ENCODE measurements around the gene FKBP2.

The FKBP2 gene

DNA sequence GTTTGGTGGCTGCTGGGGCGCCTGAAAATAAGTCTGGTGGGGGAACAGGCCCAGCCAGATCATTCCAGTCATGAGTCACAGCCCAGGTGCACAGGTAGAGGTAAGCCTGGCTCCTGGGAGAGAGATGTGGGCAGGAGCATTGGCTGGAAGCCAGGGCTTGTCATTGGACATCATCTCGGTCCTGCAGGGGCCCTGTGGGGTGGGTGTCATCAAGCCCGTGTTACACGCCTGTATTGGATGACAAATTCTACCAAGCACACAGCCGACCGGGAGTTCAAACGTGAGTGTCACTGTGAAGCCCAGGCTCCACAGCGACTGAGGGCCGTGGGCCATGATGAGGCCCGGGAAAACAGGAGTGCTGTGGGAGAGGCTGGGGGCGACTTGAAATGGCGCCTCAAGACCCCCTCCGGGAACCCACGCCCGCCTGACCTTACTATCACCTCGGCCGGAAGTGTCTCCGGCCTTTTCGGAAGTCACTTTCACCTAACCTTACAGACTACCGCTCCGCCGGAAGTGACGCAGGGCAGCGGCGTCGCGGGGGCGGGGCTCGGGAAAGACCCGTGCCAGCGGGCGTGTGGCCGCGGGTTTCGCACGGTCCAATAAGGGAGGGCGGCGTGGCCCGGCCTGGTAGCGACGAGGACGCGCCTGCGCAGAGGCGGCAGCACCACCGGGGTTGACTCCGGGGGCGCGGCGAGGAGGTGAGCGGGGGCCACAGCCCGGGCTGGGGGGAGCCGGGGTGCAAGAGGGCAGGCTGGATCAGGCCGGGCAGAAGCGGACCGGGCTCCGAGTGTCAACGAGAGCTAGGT, at the start of gene FKBP2:
Gene FKBP2 (plus strand): TSS at position 661 of the 806 bp plus-strand sequence. CDS start 1,293 bp downstream, outside the sequence.
- DNase-seq, result peak; percentile 76

DNA sequence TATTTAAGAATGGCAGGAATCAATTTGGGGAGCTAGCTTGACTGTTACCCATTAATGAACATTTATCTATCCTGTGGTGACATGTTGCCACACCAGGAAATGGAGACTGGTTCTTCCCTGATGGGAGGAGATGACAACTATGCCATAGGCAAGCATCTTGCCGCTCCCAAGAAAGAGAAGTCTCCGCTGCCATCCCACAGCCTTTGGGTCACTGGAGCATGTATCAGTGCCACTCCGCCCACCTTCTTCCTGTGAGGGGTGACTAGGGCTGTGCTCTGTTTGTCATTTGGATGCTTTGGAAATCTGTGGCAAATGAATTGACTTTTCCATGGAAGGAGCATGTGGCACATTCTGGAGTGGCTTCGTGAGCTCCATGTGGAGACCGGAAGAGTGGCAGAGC, 48.5 kb upstream of the FKBP2 start:
- DNase-seq, result no peak

DNA sequence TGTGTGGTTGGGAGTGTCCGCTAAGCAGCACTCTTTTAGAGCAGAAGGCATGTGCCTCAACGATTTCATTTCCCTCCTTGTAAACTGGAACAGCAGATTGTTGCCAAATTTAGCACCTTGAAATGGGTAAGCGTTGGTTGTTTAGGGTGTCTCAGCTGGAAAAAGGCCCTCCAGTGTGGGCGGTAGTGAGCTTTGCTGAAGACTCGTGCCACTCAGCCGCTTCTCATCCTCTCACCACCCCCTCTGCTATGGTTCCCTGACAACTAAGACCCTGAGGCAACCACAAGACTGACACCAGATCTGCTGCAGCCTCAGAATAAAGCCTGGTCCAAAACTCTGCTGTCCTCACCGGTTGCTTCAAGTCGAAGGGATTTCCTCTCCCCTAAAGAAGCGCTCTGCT, 44.3 kb upstream of the FKBP2 start:
- no peak for DNase-seq

DNA sequence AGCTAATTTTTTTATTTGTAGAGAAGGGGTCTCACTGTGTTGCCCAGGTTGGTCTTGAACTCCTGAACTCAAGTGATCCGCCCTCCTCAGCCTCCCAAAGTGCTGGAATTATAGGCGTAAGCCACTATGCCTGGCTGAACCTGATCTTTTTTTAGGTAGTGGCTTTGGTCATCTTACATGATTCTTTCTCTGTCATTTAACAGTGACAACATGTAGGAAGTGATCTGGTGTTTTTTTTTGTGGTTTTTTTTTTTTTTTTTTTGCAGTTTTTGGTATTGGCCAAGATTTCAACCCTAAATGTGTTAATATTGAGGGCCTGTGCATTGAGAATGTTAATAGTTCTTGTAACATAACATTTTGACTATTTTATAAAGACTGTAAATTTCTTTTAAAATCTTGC, 42.4 kb upstream of the FKBP2 start:
- DNase-seq, result no peak

DNA sequence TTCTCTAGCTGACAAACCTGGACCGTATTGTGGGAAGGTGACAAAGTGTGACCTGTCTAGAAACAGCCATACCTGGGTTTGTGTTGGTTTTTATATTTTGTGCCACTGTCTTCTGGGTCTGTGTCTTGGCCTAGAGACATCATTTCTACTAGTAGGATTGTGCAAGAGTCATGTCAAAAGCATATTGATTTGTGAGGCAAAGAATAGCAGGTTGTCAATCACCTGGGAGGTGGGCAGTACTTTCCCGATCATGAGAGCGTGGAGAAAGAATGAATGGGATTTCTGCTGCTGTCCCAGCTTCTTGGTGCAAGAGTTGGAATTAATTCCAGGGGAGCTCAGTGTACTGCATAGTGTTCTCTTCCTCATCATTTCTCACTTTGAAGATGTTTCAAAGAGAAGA, 39.4 kb upstream of the FKBP2 start:
- DNase-seq, result no peak

DNA sequence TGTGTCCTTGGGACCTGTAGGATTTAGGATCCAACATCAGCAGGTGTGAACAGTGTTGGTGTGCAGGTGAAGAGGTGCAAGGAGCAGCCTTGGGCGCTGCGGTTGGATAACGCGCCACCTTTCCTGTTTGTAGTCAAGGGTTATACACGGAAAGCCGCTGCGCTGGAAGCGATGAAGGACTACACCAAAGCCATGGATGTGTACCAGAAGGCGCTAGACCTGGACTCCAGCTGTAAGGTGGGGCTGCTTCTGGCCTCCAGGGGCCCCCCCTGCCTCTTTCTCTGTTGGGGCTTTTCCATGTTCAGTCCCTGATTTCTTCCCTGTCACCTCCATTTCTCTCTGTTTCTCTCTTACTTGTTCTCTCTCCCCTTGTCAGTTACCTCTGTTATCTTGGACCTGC, 37.9 kb upstream of the FKBP2 start:
- DNase-seq, result no peak

DNA sequence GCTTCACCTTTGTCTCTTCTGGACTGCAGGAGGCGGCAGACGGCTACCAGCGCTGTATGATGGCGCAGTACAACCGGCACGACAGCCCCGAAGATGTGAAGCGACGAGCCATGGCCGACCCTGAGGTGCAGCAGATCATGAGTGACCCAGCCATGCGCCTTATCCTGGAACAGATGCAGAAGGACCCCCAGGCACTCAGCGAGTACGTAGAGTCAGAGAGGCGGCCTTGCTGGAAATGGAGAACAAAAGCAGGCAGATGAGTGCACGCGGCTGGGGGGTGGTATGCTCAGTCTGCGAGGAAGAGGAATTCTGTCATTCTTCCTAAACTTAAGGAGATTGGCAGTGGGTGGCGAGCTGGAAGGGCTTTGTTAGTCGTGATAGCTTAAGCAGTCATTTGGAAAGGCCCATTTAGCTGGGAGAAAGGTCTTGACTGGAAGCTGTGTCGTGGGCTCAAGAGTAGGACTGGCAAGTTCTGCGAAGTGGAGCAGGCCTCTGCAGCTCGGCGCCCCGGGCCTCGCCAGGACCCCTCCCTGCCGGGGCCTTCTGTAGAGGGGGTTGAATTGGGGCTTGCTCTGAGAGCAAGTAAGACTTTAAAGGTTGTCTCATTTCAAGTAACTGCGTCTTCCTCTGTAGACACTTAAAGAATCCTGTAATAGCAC, 37.3 kb upstream of the FKBP2 start:
- DNase-seq, result no peak

DNA sequence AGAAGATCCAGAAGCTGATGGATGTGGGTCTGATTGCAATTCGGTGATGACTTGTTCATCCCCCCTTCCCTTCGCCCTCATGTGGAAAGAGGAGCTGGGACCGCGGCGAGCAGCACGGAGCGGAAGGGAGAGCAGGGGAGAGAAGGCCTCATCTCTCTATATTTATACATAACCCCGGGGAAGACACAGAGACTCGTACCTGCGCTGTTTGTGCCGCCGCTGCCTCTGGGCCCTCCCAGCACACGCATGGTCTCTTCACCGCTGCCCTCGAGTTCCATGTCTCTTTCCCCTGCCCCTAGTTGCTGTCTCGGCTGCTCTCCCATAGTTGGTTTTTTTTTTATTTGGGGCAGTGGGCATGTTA, 36.8 kb upstream of the FKBP2 start:
- no peak for DNase-seq

DNA sequence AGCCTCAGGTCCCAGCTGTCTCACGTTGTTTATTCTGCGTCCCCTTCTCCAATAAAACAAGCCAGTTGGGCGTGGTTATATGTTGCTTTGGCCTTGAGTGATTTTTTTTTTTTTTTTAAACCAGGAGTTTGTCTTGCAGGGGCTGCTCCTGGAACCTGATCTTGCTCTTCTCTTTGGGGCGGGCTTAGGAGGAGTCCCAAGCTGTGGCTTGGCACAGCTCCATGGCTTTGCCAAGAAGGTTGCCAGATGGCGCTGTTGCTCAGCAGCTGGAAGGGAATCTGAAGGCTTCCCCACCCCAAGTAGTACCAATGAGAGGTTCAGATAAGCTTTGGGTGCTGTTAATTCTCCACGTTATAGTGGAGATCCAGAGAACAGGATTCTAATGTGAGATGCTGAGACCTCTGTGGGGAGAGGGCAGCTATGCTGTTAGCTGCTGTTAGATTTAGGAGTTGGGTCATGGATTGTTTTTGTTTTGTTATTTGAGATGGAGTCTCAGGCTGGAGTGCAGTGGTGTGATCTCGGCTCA, 36.4 kb upstream of the FKBP2 start:
- peak; percentile 40 for DNase-seq

DNA sequence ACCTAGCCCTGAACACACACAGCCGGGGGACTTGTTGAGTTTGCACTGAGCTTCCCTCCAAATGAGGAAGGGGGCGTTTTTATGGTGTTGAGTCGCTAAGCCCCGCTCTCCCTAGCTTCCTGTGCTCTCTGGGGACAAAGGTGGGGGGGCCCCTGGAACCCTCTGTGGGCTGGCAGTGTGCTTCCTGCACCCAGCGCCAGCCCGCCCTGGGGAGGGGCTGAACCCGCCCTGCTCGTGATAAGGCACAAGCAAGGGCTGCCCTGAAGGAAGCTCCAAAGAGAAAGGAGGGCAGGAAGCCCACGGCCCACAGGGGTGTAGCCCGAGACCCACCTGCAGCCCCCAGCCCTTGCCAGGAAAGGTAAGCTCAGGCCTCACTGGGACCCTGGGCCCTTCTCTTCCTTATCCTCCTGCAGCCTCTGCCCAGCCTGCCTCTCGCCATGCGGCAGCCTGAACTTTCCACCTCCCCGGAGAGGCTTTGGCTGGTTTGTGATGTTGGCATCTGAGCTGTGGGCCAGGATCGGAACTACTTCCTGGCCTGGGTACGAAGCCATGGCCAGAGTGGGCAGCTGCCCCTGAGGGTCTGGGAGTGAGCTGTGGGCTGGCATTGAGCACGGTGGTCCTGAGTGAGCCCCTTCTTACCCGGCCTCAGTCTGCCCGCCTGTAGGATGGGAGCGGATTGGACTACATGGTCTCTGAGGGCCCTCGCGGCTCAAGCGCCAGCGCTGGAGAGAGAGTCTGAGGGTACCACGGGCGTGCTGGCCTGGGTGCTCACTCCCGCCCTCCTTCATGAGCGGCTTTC, 34.2 kb upstream of the FKBP2 start, which contains the start of gene FERMT3:
Gene FERMT3 (plus strand): TSS at position 265 of the 799 bp plus-strand sequence. CDS start 644 bp downstream, outside the sequence.
- no peak for DNase-seq

DNA sequence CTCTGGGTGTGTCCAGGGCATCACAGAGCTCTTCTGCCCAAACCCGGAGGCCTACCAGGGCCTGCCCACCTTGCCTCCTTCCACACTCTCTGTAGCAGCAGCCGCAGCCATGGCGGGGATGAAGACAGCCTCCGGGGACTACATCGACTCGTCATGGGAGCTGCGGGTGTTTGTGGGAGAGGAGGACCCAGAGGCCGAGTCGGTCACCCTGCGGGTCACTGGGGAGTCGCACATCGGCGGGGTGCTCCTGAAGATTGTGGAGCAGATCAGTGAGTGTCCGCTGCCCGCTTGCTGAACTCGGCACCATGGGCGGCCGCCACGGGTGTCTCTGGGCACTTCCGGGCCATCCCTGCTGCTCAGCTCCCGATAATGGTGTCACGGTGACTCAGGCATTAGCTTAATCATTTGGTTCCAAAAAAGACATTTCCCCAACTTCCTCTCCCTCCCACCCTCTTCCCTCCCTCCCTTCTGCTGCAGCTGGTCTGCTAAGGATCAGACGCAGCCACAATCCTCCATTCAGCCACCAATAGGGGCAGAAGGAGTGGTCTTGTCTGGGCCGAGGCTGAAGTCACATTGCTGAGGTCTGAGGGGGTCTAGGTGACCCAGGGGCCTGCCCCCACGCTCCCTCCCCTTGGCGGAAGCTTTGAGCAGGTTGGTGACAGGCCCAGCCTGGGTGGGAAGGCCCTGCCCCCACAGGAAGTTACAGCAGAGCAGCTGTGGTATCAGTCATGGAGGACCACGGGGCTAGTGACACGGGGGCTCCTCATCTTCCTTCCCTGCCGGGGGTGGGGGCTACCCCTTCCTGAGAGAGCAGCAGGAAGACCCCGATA, 33.4 kb upstream of the FKBP2 start:
- no peak for DNase-seq

DNA sequence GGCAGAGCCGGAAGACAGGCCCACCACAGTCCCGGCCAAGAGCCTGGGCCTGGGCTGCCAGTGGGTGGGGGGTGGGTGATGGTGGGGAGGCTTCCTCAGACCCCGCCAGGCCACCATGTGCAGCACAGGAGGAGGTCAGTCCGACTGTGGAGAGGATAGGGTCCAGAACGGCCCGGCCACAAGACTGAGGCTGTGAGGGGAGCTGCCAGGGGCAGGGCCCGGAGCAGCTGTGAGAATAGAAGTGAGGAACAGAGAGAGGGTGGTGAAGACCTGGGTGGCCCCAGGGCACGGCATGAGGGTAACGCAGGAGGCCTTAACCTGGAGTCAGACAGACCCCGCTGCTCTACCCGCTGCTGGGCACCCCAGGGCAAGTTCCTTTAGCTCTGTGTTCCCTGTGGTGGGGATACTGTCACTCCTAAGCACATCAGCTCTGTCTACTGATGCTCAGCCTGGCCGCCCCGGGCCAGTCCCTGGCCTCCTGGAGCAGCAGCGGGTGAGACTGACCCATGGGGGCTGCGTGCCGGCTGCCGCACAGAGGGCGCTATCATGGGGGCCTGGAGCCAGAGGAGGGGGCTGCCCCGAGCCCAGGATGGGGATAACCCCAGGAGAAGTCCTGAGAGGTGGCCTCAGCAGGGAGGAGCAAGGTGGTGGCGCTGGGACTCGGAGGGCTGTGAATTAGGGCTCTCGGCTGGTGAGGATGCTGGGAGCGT, 32.7 kb upstream of the FKBP2 start:
- DNase-seq, result no peak

DNA sequence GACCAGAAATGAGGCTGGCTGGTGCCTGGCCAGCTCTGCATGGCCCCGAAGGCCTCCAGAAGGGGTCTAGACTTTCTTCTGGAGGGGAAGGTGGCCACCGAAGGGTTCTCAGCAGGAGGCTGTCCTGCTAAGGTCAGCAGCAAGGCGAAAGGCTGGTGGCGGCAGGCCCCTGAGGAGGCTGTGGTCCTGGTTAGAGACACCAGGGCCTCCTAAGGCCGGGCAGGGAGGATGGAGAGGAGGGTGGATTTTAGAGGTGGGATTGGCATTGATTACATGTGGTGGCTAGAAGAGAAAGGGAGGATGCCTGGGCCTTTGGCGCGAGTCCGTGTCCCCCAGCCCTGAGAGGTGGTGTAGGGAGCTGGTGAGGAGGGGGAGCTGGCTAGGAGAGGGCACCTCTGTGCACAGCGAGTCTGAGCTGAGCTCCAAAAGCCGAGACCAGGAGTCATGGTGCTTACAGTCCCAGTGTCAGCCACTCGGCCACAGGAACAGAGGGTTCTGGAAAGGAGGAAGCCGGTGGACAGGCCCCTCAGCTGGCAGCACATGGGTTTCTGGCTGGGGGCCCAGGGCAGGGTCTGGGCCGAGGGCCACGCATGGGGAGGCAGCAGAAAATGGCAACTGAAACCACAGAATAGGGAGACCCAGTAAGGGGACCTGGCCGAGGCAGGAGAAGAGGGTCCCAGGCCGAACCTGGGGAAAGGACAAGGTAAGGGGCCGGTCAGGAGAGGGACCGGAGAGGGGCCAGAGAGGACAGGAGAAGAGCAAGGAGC, 31.9 kb upstream of the FKBP2 start:
- DNase-seq, result no peak

DNA sequence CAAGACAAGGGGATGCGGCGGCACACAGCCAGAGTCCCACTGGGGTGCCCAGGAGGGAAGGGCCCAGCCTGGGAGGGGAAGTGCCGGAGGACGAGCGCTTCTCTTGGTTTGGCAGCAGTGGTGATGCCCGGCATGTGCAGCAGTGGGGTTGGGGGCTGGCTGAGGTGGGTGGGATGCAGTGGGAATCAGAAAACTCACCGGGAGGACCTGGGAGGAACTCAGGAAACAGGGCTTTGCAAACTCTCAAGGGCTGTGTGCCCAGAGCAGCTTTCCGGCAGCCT, 31.4 kb upstream of the FKBP2 start:
- no peak for DNase-seq

DNA sequence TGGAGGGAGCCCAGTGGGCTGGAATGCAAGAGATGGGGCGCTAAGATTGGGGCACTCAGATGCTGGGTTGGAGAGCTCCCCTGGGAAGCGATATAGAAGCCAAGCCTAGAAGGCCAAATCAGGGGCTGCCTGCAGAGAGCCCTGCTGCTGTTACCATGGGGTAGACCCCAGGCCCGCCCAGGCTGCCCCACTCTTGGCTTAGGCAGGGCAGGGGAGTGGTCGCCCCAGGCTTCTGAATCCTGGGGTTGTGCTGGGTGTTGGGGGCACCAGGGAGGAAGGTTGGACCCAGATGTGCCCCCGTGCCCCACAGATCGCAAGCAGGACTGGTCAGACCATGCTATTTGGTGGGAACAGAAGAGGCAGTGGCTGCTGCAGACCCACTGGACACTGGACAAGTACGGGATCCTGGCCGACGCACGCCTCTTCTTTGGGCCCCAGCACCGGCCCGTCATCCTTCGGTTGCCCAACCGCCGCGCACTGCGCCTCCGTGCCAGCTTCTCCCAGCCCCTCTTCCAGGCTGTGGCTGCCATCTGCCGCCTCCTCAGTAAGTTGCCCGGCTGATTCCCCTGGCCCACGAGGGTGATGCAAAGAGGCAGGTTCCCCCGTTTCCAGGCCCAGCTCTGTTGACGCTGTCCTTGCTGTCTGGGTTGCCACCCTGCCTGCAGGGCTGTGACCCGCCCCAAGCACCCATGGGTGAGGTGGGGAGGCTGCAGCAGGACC, 30.4 kb upstream of the FKBP2 start:
- no peak for DNase-seq

DNA sequence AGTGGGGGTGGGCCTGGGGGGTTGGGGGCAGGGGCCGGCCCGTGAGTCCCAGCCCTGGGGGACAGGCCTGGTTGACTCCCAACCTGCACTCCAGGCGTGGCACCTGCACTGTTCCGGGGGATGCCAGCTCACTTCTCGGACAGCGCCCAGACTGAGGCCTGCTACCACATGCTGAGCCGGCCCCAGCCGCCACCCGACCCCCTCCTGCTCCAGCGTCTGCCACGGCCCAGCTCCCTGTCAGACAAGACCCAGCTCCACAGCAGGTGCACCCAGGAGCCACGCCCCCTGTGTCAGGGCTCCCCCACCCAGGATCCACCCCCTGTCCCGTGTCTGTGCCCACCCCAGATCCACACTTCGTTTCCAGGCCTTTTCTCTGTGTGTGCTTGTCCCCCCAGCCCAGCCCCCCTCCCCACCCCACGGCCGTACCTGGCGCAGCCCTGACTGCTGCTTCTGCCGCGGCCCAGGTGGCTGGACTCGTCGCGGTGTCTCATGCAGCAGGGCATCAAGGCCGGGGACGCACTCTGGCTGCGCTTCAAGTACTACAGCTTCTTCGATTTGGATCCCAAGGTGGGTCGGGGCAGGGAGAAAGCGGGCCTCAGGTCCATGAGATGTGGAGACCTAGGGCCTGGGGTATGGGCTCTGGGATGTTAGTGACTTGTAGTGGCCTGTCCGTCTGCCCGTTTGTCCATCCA, 29.6 kb upstream of the FKBP2 start:
- DNase-seq, result no peak

DNA sequence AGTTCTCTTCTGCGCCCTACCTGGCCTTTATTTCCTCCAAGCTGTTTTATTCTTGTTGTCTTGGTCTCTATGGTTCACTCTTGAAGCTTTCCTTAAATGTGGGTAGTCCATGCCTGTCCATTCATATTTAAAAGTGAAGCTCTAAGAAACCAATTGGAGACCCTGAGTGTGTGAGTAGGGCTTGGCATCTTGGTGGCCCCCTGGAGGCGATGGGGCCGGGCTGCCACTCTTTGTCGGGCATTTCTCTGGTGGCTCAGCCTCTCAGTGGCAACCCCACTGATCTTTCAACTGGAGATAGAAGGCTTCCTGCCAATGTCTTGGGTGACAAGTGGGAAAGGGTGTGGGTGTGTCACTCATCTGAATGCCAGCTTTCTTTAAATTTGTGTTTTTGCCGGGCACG, 24.0 kb upstream of the FKBP2 start:
- DNase-seq, result no peak

DNA sequence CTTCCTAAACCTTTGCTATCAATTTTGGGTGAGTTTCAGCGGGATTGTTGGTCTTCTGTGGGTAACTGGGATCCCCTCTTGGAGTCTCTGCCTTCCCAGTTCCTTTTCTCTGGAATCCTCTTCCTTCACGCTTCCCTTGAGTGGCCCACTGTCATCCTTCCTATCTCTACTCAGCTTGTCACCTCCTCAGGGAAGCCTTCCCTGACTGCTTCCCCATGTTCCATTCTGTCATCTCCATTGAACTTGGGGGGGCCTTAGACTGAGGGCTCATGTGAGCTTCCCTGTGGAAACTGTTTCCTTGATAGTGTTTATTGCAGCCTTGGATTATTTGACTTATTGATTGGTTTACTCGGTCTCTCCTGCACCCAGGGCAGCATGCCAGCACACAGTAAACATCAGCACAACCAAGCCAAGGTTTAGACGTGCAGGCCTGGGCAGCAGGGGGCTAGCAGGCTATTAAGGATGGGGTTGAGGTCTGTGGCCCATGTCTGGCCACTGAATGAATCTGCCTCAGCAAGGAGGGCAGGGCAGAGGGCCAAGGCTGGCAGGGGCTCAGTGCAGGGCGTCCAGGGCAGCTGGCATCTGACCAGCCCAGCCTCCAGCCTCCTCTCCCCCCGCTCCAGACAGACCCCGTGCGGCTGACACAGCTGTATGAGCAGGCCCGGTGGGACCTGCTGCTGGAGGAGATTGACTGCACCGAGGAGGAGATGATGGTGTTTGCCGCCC, 22.1 kb upstream of the FKBP2 start:
- DNase-seq, result no peak

DNA sequence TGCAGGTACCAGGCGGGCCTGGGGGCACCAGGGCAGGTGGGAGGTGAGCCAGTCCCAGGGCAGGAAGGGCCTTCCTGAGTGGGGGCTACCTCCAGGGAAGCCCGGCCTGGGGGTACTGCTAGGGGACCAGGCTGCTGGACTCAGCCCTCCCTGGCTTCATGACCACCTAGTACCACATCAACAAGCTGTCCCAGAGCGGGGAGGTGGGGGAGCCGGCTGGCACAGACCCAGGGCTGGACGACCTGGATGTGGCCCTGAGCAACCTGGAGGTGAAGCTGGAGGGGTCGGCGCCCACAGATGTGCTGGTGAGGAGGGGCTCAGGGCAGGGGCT, 21.6 kb upstream of the FKBP2 start:
- DNase-seq, result no peak
